Uterus (tissue), 4 donors: ENCODE results near the gene HERC3. TPM values are rescaled to one million over a fixed set of nuclear protein-coding genes. Genes with fewer than 3 reads are reported as not detected.

Experiments
- DNase-seq, 2 donors: peaks; one replicate each; pipeline ENCODE4 v3.0.0-alpha.2; 2019 to 2020
- H3K27ac ChIP-seq, 2 donors: fragments of 200-600 bp; sonication (generic); 1 replicate in 1 of 2; 2 replicates in 1 of 2; pipeline ENCODE4 v1.5.1; 2016 to 2018
- H3K27me3 ChIP-seq, 2 donors: fragments of 200-600 bp; sonication (generic); one replicate each; pipeline ENCODE4 v1.5.1; 2018 to 2019; ENCODE audit warnings: control low read depth in 1 of 2
- H3K36me3 ChIP-seq, 2 donors: fragments of 200-600 bp; sonication (generic); one replicate each; pipeline ENCODE4 v1.5.1; 2019; ENCODE audit warnings: control low read depth in 1 of 2
- H3K4me1 ChIP-seq, 2 donors: fragments of 200-600 bp; sonication (generic); one replicate each; pipeline ENCODE4 v1.5.1; 2018 to 2019; ENCODE audit warnings: control low read depth in 1 of 2
- H3K4me3 ChIP-seq, 2 donors: fragments of 200-600 bp; sonication (generic); 1 replicate in 1 of 2; 2 replicates in 1 of 2; pipeline ENCODE4 v1.5.1; 2018 to 2019; ENCODE audit warnings: mild to moderate bottlenecking in 1 of 2
- H3K9me3 ChIP-seq, 2 donors: fragments of 200-600 bp; sonication (generic); one replicate each; pipeline ENCODE4 v1.5.1; 2019; ENCODE audit warnings: control low read depth in 1 of 2
- CTCF ChIP-seq, 4 experiments: fragments of 200-600 bp in 2 of 4; fragments of 450-650 bp in 2 of 4; sonication (generic) in 2 of 4; IDR thresholded peaks; one replicate each; pipeline ENCODE4 v1.5.1; 2016 to 2019; ENCODE audit warnings: antibody characterized with exemption in 4 of 4, mild to moderate bottlenecking in 2 of 4, moderate library complexity in 1 of 4
- POLR2A ChIP-seq, 2 donors: fragments of 450-650 bp; IDR thresholded peaks; one replicate each; pipeline ENCODE4 v1.6.1; 2016; ENCODE audit warnings: antibody characterized with exemption in 2 of 2, mild to moderate bottlenecking in 1 of 2, moderate library complexity in 1 of 2
- intact Hi-C: fragments of 100-400 bp; cut with DNase I; formaldehyde crosslinking; loops from one replicate; pipeline ENCODE4 v1.15.1; 2023; ENCODE audit warnings: low total_unique reads
- total RNA-seq, 4 donors: library from RNA; depleted of rRNA in 3 of 4; stranded (reverse); fragments of >200 nt in 3 of 4; gene quantifications; one replicate each; pipeline versions ENCODE4 v1.1.0 to v1.2.4, GENCODE V29; 2014 to 2023
- donor health status: DM: yes; HTN: yes; CAD: no.

HERC3 gene
- total RNA-seq, 4 donors from 2014 or later = 20.6 to 54.8 (median 37.0) TPM

GRCh38 chr4:88646528-88647280 lies 54.4 kb downstream of the HERC3 start:
- Histone ChIP-seq H3K27me3 (no peaks in the 10 kb centered on the region), H3K9me3 (no peaks in the 10 kb centered on the region), H3K36me3 (no peaks in the 10 kb centered on the region), H3K27ac (no peak overlapping the region), H3K4me3 (no peak overlapping the region), H3K4me1 (no peaks in the 10 kb centered on the region)
- no peak for DNase-seq
- intact Hi-C loops = no loop called here
- TF ChIP-seq CTCF (IDR thresholded peaks at IDR 0.05) (no peak), POLR2A (IDR thresholded peaks at IDR 0.05) (no peak)

- Histone ChIP-seq H3K4me1 (no peaks in the 10 kb centered on the region), H3K27ac (no peak overlapping the region)
- TF ChIP-seq CTCF (IDR thresholded peaks at IDR 0.05) (no peak), POLR2A (IDR thresholded peaks at IDR 0.05) (no peak)
Observed at GRCh38 chr4:88649716-88650115, 57.4 kb downstream of the HERC3 start.

GRCh38 chr4:88653371-88653946 lies 61.2 kb downstream of the HERC3 start:
- no peaks in the 10 kb centered on the region for H3K27me3 ChIP-seq
- H3K9me3 ChIP-seq = no peaks in the 10 kb centered on the region
- no peak overlapping the region for H3K27ac ChIP-seq
- TF ChIP-seq CTCF (IDR thresholded peaks at IDR 0.05) = no peak
- TF ChIP-seq POLR2A (IDR thresholded peaks at IDR 0.05) = no peak
- H3K4me3 ChIP-seq = no peak overlapping the region
- no peak for DNase-seq
- H3K4me1 ChIP-seq = no peaks in the 10 kb centered on the region
- H3K36me3 ChIP-seq = no peaks in the 10 kb centered on the region
- intact Hi-C loops = no loop called here

More at GRCh38 chr4:88649716-88650115, 57.4 kb downstream of the HERC3 start:
- Histone ChIP-seq H3K27me3 (no peaks in the 10 kb centered on the region), H3K36me3 (no peaks in the 10 kb centered on the region), H3K4me3 (no peak overlapping the region), H3K9me3 (no peaks in the 10 kb centered on the region)
- intact Hi-C loops = no loop called here
- DNase-seq = no peak

GRCh38 chr4:88655226-88655625 lies 62.9 kb downstream of the HERC3 start:
- H3K4me1 ChIP-seq = no peaks in the 10 kb centered on the region
- intact Hi-C loops = no loop called here
- H3K27me3 ChIP-seq = no peaks in the 10 kb centered on the region
- H3K36me3 ChIP-seq = no peaks in the 10 kb centered on the region
- H3K4me3 ChIP-seq = no peak overlapping the region
- H3K27ac ChIP-seq = no peak overlapping the region
- TF ChIP-seq POLR2A (IDR thresholded peaks at IDR 0.05) (no peak), CTCF (IDR thresholded peaks at IDR 0.05) (no peak)
- no peak for DNase-seq
- H3K9me3 ChIP-seq = no peaks in the 10 kb centered on the region
